ENCODE data around the gene LRRIQ1. TPM values are rescaled to one million over a fixed set of nuclear protein-coding genes. Genes with fewer than 3 reads are reported as not detected.

Gene LRRIQ1
- total and polyA plus RNA-seq, 2 of the 13 experiments (the other 11 are each of a cell fraction or from before 2014, with no cell fraction given): not detected

- ATAC-seq (peak; percentile 84), FAIRE-seq (no peak), DNase-seq (ENCODE audit: low spot score) (no peak)
- peak within 1 kb of the TSS; percentile 48; the same call in 1 of the 2 replicates for H3K4me2 ChIP-seq (ENCODE audit: low read depth, low read length)
- BruUV-seq (replicated peaks): no TSS peak
- in situ Hi-C loops (cut with HindIII; ENCODE audit: extremely low pct_ligation_motif_present, low pct_unique_long_range_greater_than_20kb): no loop called here
- H3K9me3 ChIP-seq (ENCODE audit: low read length): no peaks in the 10 kb centered on the region
- H3K4me3 ChIP-seq (replicated peaks in 1 of 3; ENCODE audit: insufficient read depth in 1 of 3, low read depth in 2 of 3, low read length in 3 of 3): peak within 1 kb of the TSS in 1 of 3 experiments; percentile 38; a peak in 1 of 6 replicates
- no peak within 1 kb of the TSS for H3K27ac ChIP-seq (ENCODE audit: extremely low read length, insufficient read depth, low read length)
- H3K4me1 ChIP-seq (ENCODE audit: insufficient read depth, low read length): 0 out of 2 replicates have a peak, but pooled peaks cover 5% of the 10 kb centered on the region
- H4K20me1 ChIP-seq (ENCODE audit: insufficient read depth, low read length): no peaks in the 10 kb centered on the region
- no peaks in the 10 kb centered on the region for H3K79me2 ChIP-seq (ENCODE audit: insufficient read depth, low read length)
- no peak within 1 kb of the TSS for H2AFZ ChIP-seq (ENCODE audit: low read length)
- WGBS (ENCODE audit: low lambda C conversion rate): 28% methylated on average over 49 of the region's 49 CpGs
- H3K27me3 ChIP-seq (ENCODE audit: control insufficient read depth in 1 of 2, insufficient read depth in 2 of 2, low read length in 2 of 2): peaks cover 5 to 32% of the 10 kb centered on the region in 2 experiments; a peak in 4 of 5 replicates
- H3K36me3 ChIP-seq (replicated peaks in 1 of 2; ENCODE audit: control insufficient read depth in 1 of 2, insufficient read depth in 2 of 2, low read length in 2 of 2): no peaks in the 10 kb centered on the region
- ChIA-PET POLR2A (no interaction called here), CTCF (ENCODE audit: low intra/inter-chr PET ratio, low total read pairs) (no interaction called here)
- TF ChIP-seq CREB1 (IDR thresholded peaks at IDR 0.05): peak; percentile 36; the same call in 1 of the 2 replicates
- TF ChIP-seq CREB1 (CRISPR knock-in tag; IDR thresholded peaks at IDR 0.05): no peak
- TF ChIP-seq ZNF687 (CRISPR knock-in tag; IDR thresholded peaks at IDR 0.05): peak; percentile 34; the same call in 1 of the 2 replicates
- 0 out of 2 replicates have a peak, but pooled peaks have one; percentile 36 for TF ChIP-seq MAX (IDR thresholded peaks at IDR 0.05)
- TF ChIP-seq HNRNPLL (IDR thresholded peaks at IDR 0.05; ENCODE audit: low read depth, low read length, poor library complexity, severe bottlenecking): peak; percentile 57
- TF ChIP-seq ZNF350 (CRISPR knock-in tag; IDR thresholded peaks at IDR 0.05; ENCODE audit: borderline replicate concordance, low read depth): no peak
- intact Hi-C loops (cut with micrococcal nuclease; ENCODE audit: unreplicated experiment): no loop called here
- H3K9ac ChIP-seq (ENCODE audit: insufficient read depth, low read depth, low read length): no peak within 1 kb of the TSS
Observed at GRCh38 chr12:85280165-85280983, 244.2 kb downstream of the LRRIQ1 start, which contains the start of gene ALX1. TSS of gene ALX1 (plus strand) at chr12:85280220. CDS start at chr12:85280262, 42 bp downstream.
